B cell (primary cell): ENCODE measurements around the gene MBNL3. TPM values are rescaled to one million over a fixed set of nuclear protein-coding genes. Genes with fewer than 3 reads are reported as not detected.
"Not testable (repeated sequence)": the region's sequence is repeated elsewhere in the genome, so short reads cannot be mapped to it uniquely, and the experiment has no call there.

Source experiments
- ATAC-seq: fragments of 200-7000 bp; cut with Tn5 transposase; one replicate; pipeline ENCODE4 v1.10.0; 2021; ENCODE audit warnings: low read depth, mild to moderate bottlenecking, moderate number of reproducible peaks, moderate library complexity
- CTCF ChIA-PET: fragments of 350-600 bp; sonication (Branson Sonifier 250); formaldehyde crosslinking; loops from one replicate; lab custom pipeline; 2021; ENCODE audit warnings: antibody characterized with exemption, inconsistent platforms; lab: Charles Lee
- POLR2A ChIA-PET: fragments of 350-600 bp; sonication (Branson Sonifier 250); formaldehyde crosslinking; loops from one replicate; lab custom pipeline; 2021; ENCODE audit warnings: antibody characterized with exemption; lab: Charles Lee
- DNase-seq: peaks from one replicate; pipeline ENCODE4 v3.0.0; 2013
- H2AFZ ChIP-seq: 2 replicates; pipeline ENCODE4 v1.6.1; 2012; ENCODE audit warnings: mild to moderate bottlenecking, low read depth, low read length; ENCODE audit not compliant: insufficient read depth, poor library complexity, severe bottlenecking
- H3K27ac ChIP-seq, 2 donors: 1 replicate in 1 of 2; 2 replicates in 1 of 2; pipeline ENCODE4 v1.5.1; 2012 to 2013; ENCODE audit warnings: low read length in 2 of 2, mild to moderate bottlenecking in 2 of 2, moderate library complexity in 1 of 2
- H3K27me3 ChIP-seq, 4 experiments: fragments of 200-600 bp in 1 of 4; sonication (generic) in 1 of 4; replicated peaks in 1 of 4; 1 replicate in 2 of 4; 2 replicates in 2 of 4; pipeline versions ENCODE4 v1.6.1 to v1.7.0; 2013 to 2016; ENCODE audit warnings: low read length in 3 of 4, mild to moderate bottlenecking in 2 of 4, mixed read lengths in 1 of 4, moderate library complexity in 1 of 4; ENCODE audit not compliant: insufficient read depth in 4 of 4, control insufficient read depth in 3 of 4; ENCODE audit errors: control extremely low read depth in 1 of 4
- H3K36me3 ChIP-seq, 2 experiments: replicated peaks in 1 of 2; 1 replicate in 1 of 2; 2 replicates in 1 of 2; pipeline versions ENCODE4 v1.6.1 to v1.7.1; 2013; ENCODE audit warnings: low read length in 1 of 2; ENCODE audit not compliant: insufficient read depth in 2 of 2, control insufficient read depth in 1 of 2; ENCODE audit errors: control extremely low read depth in 1 of 2, extremely low read depth in 1 of 2
- H3K4me1 ChIP-seq, 2 donors: fragments of 200-600 bp in 1 of 2; sonication (generic) in 1 of 2; 1 replicate in 1 of 2; 2 replicates in 1 of 2; pipeline versions ENCODE4 v1.5.1 to v1.6.1; 2013 to 2017; ENCODE audit warnings: low read length in 2 of 2; ENCODE audit not compliant: control insufficient read depth in 2 of 2, insufficient read depth in 2 of 2
- H3K4me2 ChIP-seq: replicated peaks from 2 replicates; pipeline ENCODE3; 2012; ENCODE audit warnings: mild to moderate bottlenecking, low read depth, low read length; ENCODE audit not compliant: poor library complexity, severe bottlenecking
- H3K4me3 ChIP-seq, 5 experiments: fragments of 200-600 bp in 1 of 5; sonication (generic) in 1 of 5; 1 replicate in 3 of 5; 2 replicates in 2 of 5; pipeline versions ENCODE4 v1.5.1 to v1.7.0; 2011 to 2016; ENCODE audit warnings: low read length in 4 of 5, mild to moderate bottlenecking in 4 of 5, low read depth in 2 of 5, control low read depth in 1 of 5, moderate library complexity in 1 of 5; ENCODE audit not compliant: insufficient read depth in 1 of 5; ENCODE audit errors: control extremely low read depth in 1 of 5, extremely low read depth in 1 of 5
- H3K79me2 ChIP-seq: fragments of 200-600 bp; sonication (generic); one replicate; pipeline ENCODE4 v1.6.0; 2016; ENCODE audit warnings: low read length; ENCODE audit not compliant: control insufficient read depth, insufficient read depth
- H3K9ac ChIP-seq: fragments of 200-600 bp; sonication (generic); 2 replicates; pipeline ENCODE4 v1.6.1; 2017; ENCODE audit warnings: mild to moderate bottlenecking, low read length, moderate library complexity
- H3K9me3 ChIP-seq, 3 donors: one replicate each; pipeline versions ENCODE4 v1.6.1 to v1.7.1; 2013; ENCODE audit warnings: low read length in 2 of 3; ENCODE audit not compliant: control insufficient read depth in 2 of 3, insufficient read depth in 1 of 3; ENCODE audit errors: control extremely low read depth in 1 of 3
- H4K20me1 ChIP-seq: 2 replicates; pipeline ENCODE4 v1.6.0; 2012; ENCODE audit warnings: mild to moderate bottlenecking, low read length; ENCODE audit not compliant: insufficient read depth, control insufficient read depth, poor library complexity, severe bottlenecking
- H3K27ac Mint-ChIP-seq: one replicate; pipeline ENCODE4 v1.8.0; 2021; ENCODE audit warnings: mixed read lengths
- H3K27me3 Mint-ChIP-seq: one replicate; pipeline ENCODE4 v1.8.0; 2021; ENCODE audit warnings: mixed read lengths
- H3K4me1 Mint-ChIP-seq: one replicate; pipeline ENCODE4 v1.8.0; 2021; ENCODE audit warnings: mixed read lengths
- H3K4me3 Mint-ChIP-seq: one replicate; pipeline ENCODE4 v1.8.0; 2021; ENCODE audit warnings: mixed read lengths
- H3K9me3 Mint-ChIP-seq: one replicate; pipeline ENCODE4 v1.8.0; 2022; ENCODE audit warnings: mixed read lengths; ENCODE audit not compliant: insufficient read depth
- EZH2 ChIP-seq: IDR thresholded peaks from 2 replicates; pipeline ENCODE4 v1.6.1; 2012; ENCODE audit warnings: borderline replicate concordance, low read depth, mild to moderate bottlenecking, moderate library complexity, low read length; ENCODE audit not compliant: insufficient read depth, poor library complexity, severe bottlenecking
- WGBS: methylation state at CpG from one replicate; pipeline ENCODE4 v1.1.5; 2013; ENCODE audit warnings: missing lambda C conversion rate; ENCODE audit not compliant: insufficient coverage; 5-methylcytosine and 5-hydroxymethylcytosine counted together
- intact Hi-C: fragments of 100-400 bp; cut with micrococcal nuclease; formaldehyde crosslinking; loops from one replicate; pipeline ENCODE4 v1.10.0; 2022
- polyA plus RNA-seq: library from polyadenylated mRNA; depleted of rRNA; stranded (reverse); fragments of >200 nt; gene quantifications from 2 replicates; pipeline ENCODE4 v1.2.3, GENCODE V29; 2012
- total RNA-seq, 2 donors: library from RNA; stranded (reverse); fragments of 120-200 nt in 1 of 2; gene quantifications; 1 replicate in 1 of 2; 2 replicates in 1 of 2; pipeline versions ENCODE4 v1.2.3 to v1.2.4, GENCODE V29; 2013 to 2022
- TF ChIP-seq, protein P1 (sequence below): fragments of 200-600 bp; IDR thresholded peaks from one replicate; pipeline ENCODE4 v1.8.0; 2022; ENCODE audit warnings: antibody characterized with exemption, mild to moderate bottlenecking

Gene MBNL3
- total and polyA plus RNA-seq, 2 donors (not counting 1 experiment from before 2014, with no cell fraction given): 16.6 to 63.1 TPM

DNA sequence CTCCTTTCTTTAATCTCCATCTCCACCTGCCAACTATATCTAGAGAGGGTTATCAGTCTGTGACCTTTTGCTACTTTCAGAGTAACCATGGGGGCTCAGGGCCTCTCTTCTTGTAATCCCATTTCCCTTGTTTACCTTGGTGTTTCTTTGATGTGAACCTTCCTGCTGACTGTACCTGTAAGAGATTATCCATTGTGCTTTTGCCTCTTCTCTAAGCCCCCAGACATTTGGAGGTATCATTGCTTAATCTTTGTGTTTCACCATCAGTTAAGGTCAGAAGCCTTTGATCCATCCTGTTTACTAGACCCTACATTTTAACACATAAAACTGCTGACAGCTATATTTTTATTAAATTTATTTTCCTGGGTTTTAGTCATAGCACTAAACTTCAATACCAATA is 157.8 kb downstream of the MBNL3 start:
- no peaks in the 10 kb centered on the region for H3K4me1 ChIP-seq
- POLR2A ChIA-PET: no interaction called here
- H3K27ac Mint-ChIP-seq: no peak overlapping the region
- H3K79me2 ChIP-seq: no peaks in the 10 kb centered on the region
- H3K27me3 ChIP-seq: no peaks in the 10 kb centered on the region
- H3K4me1 Mint-ChIP-seq: no peaks in the 10 kb centered on the region
- no peak overlapping the region for H3K4me3 ChIP-seq
- H4K20me1 ChIP-seq: no peaks in the 10 kb centered on the region
- H3K4me2 ChIP-seq: no peak overlapping the region
- DNase-seq (no peak), ATAC-seq (no peak)
- H3K9me3 Mint-ChIP-seq: no peaks in the 10 kb centered on the region
- no peak overlapping the region for H2AFZ ChIP-seq
- CTCF ChIA-PET: no interaction called here
- H3K27me3 Mint-ChIP-seq: no peaks in the 10 kb centered on the region
- intact Hi-C loops: no loop called here
- TF ChIP-seq, protein P1, sequence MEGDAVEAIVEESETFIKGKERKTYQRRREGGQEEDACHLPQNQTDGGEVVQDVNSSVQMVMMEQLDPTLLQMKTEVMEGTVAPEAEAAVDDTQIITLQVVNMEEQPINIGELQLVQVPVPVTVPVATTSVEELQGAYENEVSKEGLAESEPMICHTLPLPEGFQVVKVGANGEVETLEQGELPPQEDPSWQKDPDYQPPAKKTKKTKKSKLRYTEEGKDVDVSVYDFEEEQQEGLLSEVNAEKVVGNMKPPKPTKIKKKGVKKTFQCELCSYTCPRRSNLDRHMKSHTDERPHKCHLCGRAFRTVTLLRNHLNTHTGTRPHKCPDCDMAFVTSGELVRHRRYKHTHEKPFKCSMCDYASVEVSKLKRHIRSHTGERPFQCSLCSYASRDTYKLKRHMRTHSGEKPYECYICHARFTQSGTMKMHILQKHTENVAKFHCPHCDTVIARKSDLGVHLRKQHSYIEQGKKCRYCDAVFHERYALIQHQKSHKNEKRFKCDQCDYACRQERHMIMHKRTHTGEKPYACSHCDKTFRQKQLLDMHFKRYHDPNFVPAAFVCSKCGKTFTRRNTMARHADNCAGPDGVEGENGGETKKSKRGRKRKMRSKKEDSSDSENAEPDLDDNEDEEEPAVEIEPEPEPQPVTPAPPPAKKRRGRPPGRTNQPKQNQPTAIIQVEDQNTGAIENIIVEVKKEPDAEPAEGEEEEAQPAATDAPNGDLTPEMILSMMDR: no peak
- no peak for TF ChIP-seq EZH2
- H3K36me3 ChIP-seq: no peaks in the 10 kb centered on the region
- H3K27ac ChIP-seq: no peak overlapping the region
- H3K4me3 Mint-ChIP-seq: no peak overlapping the region
- H3K9ac ChIP-seq: no peak overlapping the region
- H3K9me3 ChIP-seq: no peaks in the 10 kb centered on the region

DNA sequence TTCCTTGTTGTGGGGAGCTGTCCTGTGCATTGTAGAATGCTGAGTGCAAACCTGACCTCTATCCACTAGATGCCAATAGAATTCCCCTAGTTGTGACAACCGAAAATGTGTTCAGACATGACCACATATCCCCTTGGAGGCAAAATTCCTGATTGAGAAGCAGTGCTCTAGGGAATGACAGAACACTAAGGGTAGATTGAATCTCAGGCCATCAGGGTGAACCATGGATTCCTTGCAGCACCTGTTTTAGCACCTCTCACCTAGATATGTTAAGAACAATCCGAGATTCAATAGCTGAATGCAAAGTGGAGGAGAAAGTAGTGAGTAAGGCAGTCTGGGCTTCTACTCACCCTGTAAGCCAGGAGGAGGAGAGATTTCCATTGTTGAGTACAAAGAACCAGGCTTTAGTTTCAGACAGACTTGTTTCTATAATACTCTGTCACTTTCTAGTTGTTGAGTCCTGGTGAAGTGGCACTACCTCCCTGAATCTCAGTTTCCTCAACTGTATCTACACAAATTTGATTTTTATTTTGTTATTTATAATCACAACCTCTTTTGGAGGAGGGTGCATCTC is 158.6 kb downstream of the MBNL3 start:
- intact Hi-C loops: no loop called here
- Histone ChIP-seq H3K4me3 (no peak overlapping the region), H2AFZ (no peak overlapping the region), H4K20me1 (no peaks in the 10 kb centered on the region), H3K36me3 (no peaks in the 10 kb centered on the region), H3K27ac (no peak overlapping the region), H3K9ac (no peak overlapping the region), H3K4me1 (no peaks in the 10 kb centered on the region), H3K4me2 (no peak overlapping the region), H3K79me2 (no peaks in the 10 kb centered on the region), H3K27me3 (no peaks in the 10 kb centered on the region), H3K9me3 (no peaks in the 10 kb centered on the region)
- CTCF ChIA-PET: no interaction called here
- no peak overlapping the region for H3K4me3 Mint-ChIP-seq
- ATAC-seq (no peak), DNase-seq (no peak)
- no peak for TF ChIP-seq EZH2
- TF ChIP-seq, protein P1: no peak
- no CpG with 5 or more reads among the region's 2 CpGs for WGBS
- H3K27me3 Mint-ChIP-seq: no peaks in the 10 kb centered on the region
- no peak overlapping the region for H3K27ac Mint-ChIP-seq
- POLR2A ChIA-PET: no interaction called here
- no peaks in the 10 kb centered on the region for H3K4me1 Mint-ChIP-seq
- no peaks in the 10 kb centered on the region for H3K9me3 Mint-ChIP-seq

DNA sequence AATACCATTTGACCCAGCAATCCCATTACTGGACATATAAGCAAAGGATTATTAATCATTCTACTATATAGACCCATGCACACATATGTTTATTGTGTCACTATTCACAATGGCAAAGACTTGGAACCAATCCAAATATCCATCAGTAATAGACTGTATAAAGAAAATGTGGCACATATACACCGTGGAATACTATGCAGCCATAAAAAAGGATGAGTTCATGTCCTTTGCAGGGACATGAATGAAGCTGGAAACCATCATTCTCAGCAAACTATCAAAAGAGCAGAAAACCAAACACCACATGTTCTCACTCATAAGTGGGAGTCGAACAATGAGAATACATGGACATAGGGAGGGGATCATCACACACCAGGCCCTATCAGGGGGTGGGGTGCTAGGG is 161.9 kb downstream of the MBNL3 start:
- ATAC-seq, H3K27ac Mint-ChIP-seq, H3K27me3 ChIP-seq, H3K4me1 ChIP-seq, H3K9ac ChIP-seq, H3K9me3 ChIP-seq, H3K27ac ChIP-seq, H3K4me1 Mint-ChIP-seq, POLR2A ChIA-PET, H3K9me3 Mint-ChIP-seq, H3K36me3 ChIP-seq, intact Hi-C loops, H3K4me2 ChIP-seq, H2AFZ ChIP-seq, H3K27me3 Mint-ChIP-seq, CTCF ChIA-PET, DNase-seq, H3K4me3 ChIP-seq, H4K20me1 ChIP-seq, H3K4me3 Mint-ChIP-seq, H3K79me2 ChIP-seq: not testable (repeated sequence)
- no CpG with 5 or more reads among the region's 2 CpGs for WGBS
